HG03025 (cell line): ENCODE measurements around the gene EFCAB7.

ENCODE experiments used
- ATAC-seq: cut with Tn5 transposase; IDR thresholded peaks from one replicate; pipeline ENCODE4 v1.9.1; 2021; ENCODE audit warnings: mild to moderate bottlenecking, moderate library complexity; ENCODE audit not compliant: unreplicated experiment, low FRiP score

The EFCAB7 gene, protein sequence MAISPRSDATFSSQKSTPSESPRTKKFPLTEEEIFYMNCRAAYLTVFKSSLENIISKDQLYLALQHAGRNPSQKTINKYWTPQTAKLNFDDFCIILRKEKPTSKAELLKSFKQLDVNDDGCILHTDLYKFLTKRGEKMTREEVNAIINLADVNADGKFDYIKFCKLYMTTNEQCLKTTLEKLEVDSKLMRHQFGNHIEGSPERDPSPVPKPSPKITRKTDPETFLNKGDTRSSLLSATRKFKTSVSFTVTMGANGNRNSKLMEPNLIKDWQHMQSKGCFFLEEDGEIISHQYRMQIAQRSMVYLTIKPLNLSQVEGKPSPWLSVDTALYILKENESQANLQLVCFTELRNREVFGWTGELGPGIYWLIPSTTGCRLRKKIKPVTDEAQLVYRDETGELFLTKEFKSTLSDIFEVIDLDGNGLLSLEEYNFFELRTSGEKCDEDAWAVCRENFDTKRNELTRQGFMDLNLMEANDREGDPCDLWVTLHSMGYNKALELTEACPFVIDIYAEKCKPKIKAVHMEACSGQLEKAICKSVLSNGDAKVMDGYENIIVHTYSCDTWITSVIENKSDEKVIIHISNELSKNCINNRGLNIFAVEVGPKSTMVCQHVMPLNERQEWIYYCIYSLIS

DNA sequence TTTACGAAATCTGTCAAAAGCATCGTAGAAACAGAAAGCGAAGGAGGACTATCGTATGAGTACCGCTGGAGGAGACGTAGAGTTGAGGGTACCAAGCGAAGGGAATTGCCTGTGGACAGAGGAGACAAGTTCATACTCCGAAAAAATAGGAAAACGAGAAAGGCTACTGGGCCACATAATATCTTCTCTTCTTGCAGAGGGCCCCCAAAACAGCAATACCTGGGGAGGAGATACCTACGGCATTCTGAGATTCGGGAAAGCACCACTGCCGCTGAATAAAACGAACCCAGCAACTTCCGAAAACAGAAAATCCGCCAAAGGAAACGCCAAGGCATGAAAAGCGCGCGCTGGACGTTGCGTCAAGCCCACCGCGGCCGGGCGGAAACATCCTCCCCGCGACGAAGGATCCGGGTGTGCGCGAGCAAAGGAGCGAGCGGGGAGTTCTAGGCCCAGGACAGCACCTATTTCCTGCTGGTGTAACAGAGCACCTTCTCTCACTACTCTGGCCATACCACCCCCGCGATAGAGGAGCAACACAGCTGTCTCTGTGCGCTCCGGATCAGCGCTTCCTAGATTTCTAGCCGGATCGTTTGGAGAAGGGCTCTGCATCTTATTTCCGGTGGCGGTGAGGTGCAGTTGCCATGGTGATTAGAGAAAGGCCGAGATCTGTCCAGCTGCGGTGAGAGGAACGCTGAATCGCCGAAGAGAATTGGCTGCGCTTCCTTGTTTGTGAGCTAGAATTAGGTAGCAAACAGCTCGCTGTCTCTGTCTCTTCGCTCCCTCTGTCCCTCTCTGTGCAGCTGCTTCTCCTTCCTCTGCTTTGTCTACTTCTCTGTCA is at the start of gene EFCAB7, which contains the start of gene ITGB3BP:
Gene EFCAB7 (plus strand): TSS at position 635 of the 838 bp plus-strand sequence. CDS start 2,048 bp downstream, outside the sequence.
Gene ITGB3BP (minus strand): TSS at position 335 of the 838 bp plus-strand sequence. CDS start 92 bp downstream, at position 243.
- ATAC-seq, result peak; percentile 91

DNA sequence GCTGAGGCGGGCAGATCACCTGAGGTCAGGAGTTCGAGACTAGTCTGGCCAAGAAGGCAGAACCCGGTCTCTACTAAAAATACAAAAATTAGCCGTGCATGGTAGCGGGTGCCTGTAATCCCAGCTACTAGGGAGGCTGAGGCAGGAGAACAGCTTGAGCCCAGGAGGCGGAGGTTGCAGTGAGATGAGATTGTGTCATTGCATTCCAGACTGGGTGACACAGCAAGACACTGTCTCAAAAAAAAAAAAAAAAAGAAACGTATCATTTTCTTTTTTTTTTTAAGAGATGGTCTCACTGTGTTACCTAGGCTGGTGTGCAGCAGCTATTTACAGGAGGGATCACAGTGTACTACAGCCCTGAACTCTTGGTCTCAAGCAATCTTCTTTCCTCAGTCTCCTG is 47.6 kb upstream of the EFCAB7 start:
- no peak for ATAC-seq

DNA sequence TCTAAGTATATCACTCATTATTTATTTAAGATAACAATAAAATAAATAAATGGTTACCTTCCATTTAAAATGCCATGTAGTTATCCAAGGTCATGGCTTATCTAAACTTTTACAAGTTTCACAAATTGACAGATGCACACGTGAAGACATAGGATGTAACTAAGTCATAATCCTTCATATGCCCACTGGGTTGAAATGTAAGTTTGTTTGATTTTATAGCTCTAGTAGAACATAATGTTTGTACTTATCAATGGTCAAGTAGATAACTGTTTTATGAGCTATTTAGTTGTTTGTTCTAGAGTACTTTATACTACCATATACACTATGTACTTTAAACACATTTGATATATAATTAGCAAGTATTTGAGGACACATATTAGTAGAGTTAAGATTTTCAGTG is 43.3 kb upstream of the EFCAB7 start:
- no peak for ATAC-seq

DNA sequence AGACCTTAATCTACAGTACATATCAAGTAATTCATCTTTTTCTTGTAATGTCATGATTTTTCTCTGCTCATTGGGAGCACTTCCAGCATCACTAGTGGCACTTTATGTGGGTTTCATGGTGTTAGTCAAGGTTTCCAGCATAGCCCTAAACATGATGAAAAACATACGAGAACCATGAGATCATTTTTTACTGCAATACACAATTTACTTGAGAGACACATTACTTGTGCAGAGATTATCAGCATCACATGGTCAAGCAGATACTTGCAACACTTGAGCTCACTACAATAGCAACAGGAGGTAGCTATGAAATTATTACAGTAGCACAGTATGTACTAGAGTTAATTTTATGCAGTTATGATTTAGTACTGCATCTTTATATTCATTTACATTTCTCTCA is 36.7 kb upstream of the EFCAB7 start:
- ATAC-seq, result no peak

DNA sequence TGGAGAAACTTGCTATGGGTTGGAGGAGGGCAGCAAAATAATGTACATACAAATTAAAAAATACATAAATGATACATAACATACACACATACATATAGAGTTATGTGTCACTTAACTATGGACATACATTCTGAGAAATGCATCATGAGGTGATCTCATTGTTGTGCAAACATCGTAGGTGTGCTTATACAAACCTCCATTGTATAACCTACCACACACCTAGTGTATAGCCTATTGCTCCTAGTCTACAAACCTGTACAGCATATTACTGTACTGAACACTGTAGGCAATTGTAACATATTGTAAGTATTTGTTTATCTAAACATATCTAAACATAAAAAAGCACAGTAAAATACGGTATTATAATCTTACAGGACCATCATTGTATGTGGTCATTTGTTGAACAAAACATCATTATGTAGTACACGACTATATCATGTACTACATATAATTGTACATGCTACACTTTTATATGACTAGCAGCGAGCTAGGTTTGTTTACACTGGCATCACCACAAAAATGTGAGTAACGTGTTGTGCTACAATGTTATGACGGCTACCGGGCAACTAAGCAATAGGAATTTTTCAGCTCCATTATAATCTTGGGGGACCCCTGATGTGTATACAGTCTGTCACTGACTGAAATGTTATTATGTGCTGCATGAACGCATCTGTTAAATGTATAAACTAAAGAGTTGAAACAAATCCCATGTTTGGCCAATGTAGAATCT is 35.8 kb upstream of the EFCAB7 start:
- ATAC-seq, result no peak

DNA sequence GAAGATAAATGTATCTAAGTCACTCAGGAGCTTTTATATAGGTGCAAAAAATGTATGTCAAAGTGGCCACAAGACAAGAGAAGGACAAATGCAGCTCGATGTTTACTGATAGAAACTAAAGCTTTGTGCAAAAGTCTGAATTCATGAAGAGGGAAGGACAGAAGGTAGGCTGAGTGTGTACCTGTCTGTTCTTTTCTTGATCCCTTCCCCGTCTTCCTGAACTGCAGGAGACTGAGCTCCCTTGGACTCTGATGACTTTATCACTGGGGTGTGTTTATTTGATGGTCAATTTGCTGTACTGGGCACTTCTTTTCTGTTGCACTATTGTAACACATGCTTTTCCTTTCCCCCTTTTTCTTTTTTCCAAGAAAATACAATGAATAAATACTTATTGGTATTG is 25.7 kb upstream of the EFCAB7 start:
- no peak for ATAC-seq

DNA sequence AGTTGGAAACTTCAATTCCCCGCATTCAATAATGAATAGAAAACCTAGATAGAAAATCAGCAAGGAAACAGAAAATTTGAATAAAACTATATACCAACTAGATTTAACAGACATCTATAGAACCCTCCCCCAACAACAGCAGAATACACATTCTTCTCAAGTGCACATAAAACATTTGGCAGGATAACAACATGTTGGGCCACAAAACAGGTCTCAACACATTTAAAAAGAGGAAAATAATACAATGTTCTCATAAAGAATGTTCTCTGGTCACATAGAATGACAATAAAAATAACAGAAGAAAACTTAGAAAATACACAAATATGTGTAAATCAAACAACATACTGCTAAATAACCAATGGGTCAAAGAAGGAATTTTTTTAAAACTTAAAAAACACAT is 25.2 kb upstream of the EFCAB7 start:
- ATAC-seq, result no peak

DNA sequence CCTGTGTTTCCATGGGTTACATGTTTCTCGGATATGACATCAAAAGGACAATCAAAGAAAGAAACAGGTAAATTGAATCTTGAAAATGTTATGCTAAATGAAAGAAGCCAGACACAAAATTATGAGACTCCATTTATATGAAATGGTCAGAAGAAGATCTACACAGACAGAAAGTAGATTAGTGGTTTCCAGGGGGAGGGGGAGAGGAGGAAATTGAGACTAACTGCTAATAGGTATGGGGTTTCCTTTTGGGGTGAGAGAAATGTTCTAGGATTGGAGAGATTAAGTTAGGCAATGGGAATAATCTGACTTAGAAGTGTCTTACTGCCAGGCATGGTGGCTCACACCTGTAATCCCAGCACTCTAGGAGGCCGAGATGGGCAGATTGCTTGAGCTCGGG is 22.1 kb upstream of the EFCAB7 start:
- ATAC-seq, result no peak

DNA sequence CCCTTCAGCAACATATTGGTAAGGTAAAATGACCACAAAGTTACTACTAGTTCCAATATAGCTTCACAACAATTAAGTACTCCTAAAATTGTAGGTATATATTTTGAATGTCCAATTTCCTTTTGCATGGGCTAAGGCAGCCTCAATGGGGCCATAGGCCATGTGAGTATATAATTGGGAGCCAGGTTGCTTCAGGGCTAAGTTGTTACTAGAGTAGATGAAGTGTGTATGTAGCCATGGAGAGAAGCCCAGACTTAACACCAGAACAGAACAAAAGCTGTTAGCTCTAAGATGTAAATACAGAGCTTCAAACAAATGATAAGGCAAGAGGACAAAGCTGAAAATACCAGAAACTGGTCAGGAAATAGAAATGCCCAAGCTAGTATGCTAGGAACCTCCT is 16.5 kb upstream of the EFCAB7 start:
- no peak for ATAC-seq

DNA sequence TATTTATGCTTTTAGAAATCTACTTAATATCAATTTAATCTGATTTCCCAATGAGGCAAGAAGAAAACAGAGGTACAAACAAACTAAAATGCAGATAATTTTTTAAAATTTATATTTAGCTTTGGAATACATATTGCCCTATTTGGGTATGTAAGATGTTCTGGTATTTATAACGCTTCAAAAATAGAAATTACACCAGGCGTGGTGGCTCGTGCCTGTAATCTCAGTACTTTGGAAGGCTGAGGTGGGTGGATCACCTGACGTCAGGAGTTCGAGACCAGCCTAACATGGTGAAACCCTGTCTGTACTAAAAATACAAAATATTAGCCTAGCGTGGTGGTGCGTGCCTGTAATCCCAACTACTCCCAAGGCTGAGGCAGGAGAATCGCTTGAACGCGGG is 13.6 kb upstream of the EFCAB7 start:
- ATAC-seq, result no peak

DNA sequence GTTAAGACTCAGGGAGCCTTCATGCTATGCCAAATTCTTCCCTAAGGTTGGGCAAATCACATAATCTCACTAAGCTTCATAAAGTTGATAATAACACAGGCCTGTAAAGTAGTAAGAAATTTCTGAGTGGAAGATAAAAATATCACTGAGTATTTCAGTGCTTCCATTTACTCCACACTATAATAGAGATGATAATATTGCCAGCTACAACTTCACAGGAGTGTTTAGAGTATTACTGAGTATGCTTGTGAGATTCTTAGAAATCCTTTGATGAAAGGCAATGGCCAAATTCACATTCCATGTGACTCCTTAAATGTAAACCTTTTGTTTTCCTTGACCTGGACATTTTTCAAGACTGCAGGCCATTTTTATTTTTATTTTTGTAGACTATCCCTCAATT is 10.7 kb upstream of the EFCAB7 start:
- no peak for ATAC-seq

DNA sequence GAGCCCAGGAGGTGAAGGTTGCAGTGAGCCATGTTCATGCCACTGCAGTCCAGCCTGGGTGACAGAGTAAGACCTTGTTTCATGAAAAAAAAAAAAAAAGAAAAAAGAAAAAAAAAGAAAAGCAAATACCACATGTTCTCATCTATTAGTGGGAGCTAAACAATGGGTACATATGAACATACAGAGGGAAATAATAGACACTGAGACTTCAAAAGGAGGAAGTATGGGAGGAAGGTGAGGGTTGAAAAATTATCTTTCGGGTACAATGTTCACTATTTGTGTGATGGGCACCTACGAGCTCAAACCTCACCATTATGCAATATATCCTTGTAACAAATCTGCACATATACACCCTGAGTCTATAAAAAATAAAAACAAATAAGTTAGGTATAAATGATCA is 6.7 kb upstream of the EFCAB7 start:
- ATAC-seq, result no peak

DNA sequence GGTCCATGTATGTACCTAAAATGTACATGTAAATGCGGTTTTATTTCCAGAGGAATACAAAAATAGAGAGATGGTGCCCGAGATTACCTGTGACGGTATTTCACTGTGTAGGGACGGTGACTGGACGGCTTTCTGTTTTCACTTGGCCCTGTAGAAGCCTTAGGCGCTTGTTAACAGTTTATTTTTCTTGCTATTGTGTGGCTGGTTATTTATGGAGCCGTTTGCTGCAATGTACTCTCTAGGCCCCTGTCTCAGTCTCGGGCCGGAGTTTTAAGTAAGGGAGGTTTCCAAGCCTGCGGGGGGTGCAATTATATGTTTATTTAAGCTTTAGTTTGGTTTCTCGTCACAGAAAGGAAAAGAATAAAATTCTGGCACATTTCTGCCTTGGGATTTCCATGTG is 413 bp downstream of the EFCAB7 start:
- ATAC-seq, result peak; percentile 19

DNA sequence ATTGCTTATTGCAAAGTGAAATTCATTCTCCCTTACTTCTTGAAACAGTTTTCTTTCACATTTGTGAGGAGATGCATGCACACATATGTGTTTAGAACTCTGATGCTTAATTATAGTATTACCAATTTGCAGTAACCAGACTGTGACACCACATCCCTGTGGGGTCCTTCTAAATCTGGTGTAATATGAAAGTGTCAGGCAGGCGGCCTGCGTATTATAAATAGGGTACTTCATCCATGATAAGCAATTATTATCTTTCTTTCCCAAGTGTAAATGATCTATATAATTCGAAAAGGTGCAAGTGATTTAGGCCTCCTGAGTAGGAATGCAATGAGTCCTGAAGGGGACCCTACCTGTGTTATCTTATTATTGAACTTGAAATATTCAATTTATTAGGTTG is 876 bp downstream of the EFCAB7 start:
- ATAC-seq, result no peak

DNA sequence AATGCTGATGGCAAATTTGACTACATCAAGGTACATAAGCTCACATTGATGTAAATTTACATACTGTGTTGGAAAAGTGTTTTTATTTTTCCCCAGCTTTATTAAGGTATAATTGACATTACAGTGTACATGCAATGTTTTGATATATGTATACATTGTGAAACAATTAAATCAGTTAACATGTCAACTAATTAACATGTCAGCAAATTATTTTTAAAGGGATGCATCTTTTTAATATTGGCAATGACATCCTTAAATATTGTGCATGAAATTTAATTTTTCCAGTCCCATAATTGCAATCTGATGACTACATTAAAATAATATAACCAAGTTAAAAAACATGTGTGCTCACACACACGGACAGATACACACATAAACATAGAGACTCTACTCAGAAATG is 9.4 kb downstream of the EFCAB7 start:
- no peak for ATAC-seq

DNA sequence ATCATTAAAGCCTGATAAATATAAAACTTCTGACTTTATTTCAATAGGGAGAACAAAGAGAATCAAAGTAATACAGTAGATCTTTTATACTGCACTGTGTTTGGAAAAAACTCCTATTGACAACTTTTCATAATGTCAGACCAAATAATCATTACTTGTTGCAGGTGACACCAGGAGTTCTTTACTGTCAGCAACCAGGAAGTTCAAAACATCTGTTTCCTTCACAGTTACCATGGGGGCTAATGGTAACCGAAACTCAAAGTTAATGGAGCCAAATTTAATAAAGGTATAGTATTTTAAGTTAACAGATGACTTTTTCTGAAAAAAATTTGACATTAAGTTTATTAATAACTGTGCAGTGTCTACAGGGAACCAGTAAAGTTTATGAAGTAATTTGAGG is 10.6 kb downstream of the EFCAB7 start:
- no peak for ATAC-seq

DNA sequence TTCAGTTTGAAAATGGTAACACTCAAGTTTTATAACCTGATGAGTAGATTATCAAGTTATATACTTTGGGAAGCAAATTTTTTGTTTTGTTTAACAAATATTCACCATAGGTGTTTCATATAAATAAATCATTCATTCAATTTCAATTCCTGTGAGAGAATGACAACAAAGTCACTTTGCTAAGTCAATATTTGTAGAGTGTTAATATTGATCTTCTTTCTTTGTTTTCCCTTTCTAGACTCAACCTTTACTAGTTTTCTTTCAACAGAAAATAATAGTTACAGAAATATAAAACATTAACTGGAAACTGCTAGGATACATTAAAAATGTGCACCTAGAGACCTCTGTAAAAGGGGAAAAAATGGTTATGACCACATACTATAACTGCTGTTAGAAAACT is 11.1 kb downstream of the EFCAB7 start:
- ATAC-seq, result no peak

DNA sequence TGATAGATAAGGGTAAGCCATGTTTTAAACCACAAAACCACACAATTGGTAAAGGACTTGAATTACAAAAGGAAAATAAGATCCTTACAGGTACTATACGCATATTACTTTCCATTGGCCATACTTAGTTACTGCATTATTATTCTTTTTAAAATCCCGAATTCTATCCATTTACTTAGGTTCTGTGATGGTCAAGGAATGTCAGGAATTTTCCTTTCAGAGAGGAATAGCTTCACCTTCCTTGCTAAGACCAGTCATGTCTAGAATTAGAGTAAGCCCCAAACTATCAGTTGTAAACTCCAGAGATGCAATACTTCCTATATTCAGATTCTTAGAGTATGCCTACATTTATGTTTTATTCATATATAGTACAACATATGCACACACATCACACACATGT is 13.7 kb downstream of the EFCAB7 start:
- no peak for ATAC-seq

DNA sequence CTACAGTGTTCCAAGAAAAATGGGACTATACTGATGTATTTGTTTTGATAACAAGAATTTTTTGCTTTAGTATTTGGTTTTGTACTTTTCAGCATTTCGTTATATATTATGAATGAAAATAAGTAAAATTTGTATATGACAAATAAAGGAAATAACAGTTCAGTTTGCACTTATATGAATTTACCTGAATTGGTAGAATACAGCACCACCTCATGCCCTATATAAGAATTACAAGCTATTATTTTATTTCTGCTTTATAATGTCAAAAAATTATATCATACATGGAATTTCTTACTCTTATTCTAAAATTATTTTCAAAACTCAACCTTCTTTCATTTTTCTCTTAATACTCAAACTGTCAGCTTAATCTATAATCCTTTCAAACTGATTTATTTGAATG is 14.6 kb downstream of the EFCAB7 start:
- ATAC-seq, result no peak

DNA sequence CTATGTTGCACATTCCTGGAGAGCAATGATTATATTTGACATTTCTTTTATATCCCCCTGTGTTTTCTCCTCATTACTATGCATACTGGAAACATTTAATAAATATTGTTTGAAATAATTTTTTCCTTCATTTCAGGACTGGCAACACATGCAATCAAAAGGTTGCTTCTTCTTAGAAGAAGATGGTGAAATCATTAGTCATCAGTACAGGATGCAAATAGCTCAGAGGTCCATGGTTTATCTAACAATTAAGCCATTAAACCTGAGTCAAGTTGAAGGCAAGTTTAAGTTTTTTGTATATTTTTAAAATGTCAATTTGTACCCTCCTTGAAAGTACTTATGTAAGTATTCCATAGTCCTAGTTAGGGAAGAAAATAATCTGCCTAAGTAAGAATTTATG is 22.5 kb downstream of the EFCAB7 start:
- no peak for ATAC-seq
